Stimulated activated naive CD4-positive, alpha-beta T cell (primary cell): ENCODE measurements around the gene PMF1.
"Not testable (repeated sequence)": the region's sequence is repeated elsewhere in the genome, so short reads cannot be mapped to it uniquely, and the experiment has no call there.

ENCODE experiments used
- DNase-seq, 6 experiments: peaks; one replicate each; lab custom pipeline; 2025; lab: John Stamatoyannopoulos, UW

The PMF1 gene, protein sequence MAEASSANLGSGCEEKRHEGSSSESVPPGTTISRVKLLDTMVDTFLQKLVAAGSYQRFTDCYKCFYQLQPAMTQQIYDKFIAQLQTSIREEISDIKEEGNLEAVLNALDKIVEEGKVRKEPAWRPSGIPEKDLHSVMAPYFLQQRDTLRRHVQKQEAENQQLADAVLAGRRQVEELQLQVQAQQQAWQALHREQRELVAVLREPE

GRCh38 chr1:156212833-156213643, at the start of gene PMF1:
Gene PMF1, plus strand, starts transcription at chr1:156213007. Its CDS starts 9 bp downstream, at chr1:156213016.
- peak; percentile 90 to 99 (median 96) for DNase-seq

- DNase-seq = no peak
Observed at GRCh38 chr1:156163712-156164111, 49.1 kb upstream of the PMF1 start.

DNA sequence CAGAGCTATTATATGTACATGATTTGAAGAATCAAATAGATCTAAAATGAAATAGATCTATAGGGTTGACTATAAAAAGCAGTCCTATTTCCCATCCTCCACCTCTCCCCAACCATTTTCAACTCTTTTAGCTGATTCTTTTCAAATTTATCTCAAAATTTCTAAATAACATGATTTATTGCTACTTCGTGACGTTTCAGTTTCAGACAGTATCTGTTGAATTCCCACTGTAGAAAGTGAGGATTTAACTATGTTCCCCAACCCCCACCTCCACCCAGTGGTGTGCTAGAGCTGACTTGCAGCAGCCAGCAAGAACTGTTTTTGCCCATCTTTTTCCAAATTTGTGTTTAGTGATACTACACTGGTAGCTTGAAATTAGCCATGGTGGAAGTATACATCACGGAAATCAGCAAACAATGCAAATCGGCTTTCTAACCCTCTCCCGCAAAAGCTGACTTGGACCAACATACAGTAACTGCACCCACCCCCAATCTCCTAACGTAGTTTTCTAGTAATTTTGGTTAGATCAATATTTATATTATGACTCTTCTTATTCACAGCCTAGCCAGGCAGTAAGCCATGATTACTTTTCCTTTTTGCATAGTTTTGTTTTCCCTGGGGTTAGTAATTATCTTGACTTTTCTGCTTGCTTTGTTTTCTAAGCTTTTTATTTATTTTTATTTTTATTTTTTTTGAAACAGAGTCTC, 48.5 kb upstream of the PMF1 start:
- DNase-seq = no peak

DNA sequence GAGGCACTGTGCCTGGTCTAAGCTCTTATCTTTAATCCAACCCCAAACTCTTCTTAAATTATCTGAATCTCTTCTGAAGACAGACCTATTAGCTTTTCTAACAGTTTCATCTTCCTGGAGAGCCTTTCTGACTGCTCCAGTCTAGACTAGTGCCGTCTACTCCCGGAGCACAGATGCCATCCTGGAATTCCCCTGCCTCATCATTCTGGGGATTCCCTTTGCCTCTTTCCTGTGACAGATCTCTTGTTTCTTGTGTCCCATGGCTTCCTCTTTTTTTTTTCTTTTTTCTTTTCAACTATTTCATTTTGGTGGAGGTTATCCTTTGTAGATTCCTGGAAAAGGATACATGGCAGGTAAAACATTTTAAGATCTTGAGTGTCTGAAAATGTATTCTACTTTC, 47.7 kb upstream of the PMF1 start:
- DNase-seq = no peak

- no peak for DNase-seq
Observed at GRCh38 chr1:156167536-156167935, 45.3 kb upstream of the PMF1 start.

DNA sequence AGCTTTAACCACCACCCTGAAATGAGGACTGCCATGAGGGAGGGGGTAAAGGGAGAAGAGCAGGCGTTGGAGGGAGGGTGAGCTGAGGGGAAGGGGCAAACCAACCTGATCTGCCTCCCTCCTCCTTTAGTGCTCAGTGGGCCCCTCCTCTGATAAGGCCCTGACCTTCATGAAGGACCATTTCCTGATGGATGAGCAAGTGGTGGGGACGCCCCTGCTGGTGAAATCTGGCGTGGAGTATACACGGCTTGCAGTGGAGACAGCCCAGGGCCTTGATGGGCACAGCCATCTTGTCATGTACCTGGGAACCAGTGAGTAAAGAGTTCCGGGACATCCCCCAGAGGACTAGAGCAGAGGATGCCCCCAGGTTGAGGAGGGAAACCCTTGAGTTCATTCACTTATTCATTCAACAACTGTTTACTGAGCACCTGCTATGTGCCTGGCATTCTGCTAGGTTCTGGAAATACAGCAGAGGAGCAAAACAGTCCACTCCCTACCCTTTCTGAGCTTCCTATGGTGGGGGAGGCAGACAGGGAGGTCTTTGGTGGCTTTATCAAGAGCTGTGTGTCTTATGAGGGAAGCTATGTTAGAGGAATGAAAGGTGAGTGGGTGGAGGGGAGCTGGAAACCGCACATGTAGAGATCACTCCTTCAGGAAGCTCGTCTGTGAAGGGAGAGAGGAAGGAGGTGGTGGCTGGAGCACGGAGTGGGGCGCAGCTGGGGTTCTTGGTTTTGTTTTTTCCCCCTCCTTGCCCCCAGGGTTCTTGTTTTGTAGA, 39.9 kb upstream of the PMF1 start:
- DNase-seq = no peak

DNA sequence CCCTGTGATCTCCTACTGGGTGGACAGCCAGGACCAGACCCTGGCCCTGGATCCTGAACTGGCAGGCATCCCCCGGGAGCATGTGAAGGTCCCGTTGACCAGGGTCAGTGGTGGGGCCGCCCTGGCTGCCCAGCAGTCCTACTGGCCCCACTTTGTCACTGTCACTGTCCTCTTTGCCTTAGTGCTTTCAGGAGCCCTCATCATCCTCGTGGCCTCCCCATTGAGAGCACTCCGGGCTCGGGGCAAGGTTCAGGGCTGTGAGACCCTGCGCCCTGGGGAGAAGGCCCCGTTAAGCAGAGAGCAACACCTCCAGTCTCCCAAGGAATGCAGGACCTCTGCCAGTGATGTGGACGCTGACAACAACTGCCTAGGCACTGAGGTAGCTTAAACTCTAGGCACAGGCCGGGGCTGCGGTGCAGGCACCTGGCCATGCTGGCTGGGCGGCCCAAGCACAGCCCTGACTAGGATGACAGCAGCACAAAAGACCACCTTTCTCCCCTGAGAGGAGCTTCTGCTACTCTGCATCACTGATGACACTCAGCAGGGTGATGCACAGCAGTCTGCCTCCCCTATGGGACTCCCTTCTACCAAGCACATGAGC, 36.1 kb upstream of the PMF1 start:
- no peak for DNase-seq

DNA sequence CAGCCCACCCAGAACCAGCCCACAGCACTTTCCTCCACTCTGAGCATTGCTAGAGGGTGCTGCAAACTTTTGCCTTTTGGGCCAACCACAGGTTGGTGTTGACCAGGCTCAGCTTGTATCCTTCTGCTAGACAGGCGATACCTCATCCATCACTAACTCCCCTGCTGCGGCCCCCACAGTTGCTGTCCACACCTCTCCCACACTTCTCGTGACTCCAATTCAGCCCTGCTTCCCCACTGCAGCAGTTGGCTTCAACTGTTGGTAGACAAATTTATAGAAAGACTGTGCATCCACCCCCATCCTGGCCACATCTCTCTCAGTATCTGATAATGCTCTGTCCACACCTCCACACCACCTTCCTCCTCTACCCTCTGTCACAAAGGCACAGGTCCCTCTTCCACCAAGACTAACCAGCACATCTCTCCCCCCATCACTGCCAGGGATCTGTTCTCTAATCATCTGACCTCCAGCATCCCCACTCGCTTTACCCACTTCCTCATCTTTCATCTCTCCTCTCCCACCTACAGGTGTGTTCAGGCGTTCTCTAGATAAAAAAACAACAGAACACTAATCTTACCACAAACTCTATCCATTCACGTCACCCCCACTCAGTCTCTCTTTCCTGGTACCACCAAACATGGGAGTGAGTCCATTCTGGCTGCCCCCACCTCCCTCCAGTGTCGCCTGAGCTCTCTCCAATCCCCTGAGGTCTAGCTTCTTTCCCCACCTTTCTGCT, 34.7 kb upstream of the PMF1 start:
- DNase-seq = peak in 3 of 6 experiments; percentile 43 to 48 (median 45)

- DNase-seq = no peak
Observed at GRCh38 chr1:156180471-156180870, 32.3 kb upstream of the PMF1 start.

- not testable (repeated sequence) for DNase-seq
Observed at GRCh38 chr1:156181391-156181924, 31.3 kb upstream of the PMF1 start.

GRCh38 chr1:156182010-156182779, 30.6 kb upstream of the PMF1 start:
- not testable (repeated sequence) for DNase-seq

- not testable (repeated sequence) for DNase-seq
Observed at GRCh38 chr1:156186347-156187177, 26.2 kb upstream of the PMF1 start.

DNA sequence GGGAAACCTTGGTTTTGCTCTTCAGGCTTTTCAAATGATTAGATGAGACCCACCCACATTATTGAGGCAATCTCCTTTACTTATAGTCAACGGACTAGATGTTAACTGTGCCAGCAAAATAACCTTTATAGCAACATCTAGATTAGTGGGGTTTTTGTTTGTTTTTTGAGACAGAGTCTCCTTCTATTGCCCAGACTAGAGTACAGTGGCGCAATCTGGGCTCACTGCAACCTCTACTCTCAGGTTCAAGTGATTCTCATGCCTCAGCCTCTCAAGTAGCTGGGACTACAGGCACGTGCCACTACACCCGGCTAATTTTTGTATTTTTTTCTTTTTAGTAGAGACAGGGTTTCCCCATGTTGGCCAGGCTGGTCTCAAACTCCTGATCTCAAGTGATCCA, 22.5 kb upstream of the PMF1 start:
- not testable (repeated sequence) for DNase-seq

DNA sequence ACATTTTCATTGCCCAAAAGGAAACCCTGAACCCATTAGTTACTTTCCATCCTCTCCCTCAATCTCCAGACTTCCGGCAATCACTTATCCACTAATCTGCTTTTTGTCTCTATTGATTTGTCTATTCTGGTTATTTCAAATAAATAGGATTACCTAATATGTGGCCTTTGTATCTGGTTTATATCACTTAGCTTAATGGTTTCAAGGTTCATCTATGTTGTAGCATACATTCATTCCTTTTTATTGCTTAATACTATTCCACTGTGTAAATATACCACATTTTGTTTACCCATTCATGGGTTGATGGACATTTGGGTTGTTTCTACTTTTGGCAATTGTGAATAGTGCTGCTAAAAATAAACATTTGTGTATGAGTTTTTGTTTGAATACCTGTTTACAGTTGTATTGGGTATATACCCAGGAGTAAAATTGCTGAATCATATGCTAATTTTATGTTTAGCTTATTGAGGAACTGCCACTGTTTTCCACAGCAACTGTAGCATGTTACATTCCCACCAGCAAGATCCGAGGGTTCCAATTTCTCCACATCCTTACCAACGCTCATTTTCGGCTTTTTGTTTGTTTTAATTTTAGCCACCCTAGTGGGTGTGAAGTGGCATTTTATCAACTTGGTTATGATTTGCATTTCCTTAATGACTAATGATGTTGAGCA, 21.4 kb upstream of the PMF1 start:
- no peak for DNase-seq

DNA sequence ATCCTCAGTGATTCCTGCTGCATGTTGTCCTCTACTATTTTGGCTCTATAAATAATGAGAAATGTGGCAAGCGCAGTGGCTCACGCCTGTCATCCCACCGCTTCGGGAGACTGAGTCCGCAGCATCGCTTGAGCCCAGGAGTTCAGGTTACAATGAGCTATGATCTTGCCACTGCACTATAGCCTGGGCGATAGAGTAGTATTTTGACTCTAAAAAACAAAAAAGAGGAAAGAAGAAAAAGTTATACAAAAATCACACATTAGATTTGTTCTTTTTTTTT, 19.7 kb upstream of the PMF1 start:
- no peak for DNase-seq

GRCh38 chr1:156193488-156194299, 19.1 kb upstream of the PMF1 start, which contains the start of gene SLC25A44:
Gene SLC25A44, plus strand, starts transcription at chr1:156194104. Its CDS starts 5,744 bp downstream, at chr1:156199848.
- peak; percentile 96 to 98 (median 97) for DNase-seq

- DNase-seq = no peak
Observed at GRCh38 chr1:156194300-156194652, 18.5 kb upstream of the PMF1 start.

GRCh38 chr1:156195853-156196252, 17.0 kb upstream of the PMF1 start:
- DNase-seq = no peak
